IMR-90 (cell line): ENCODE data around the gene CGNL1. TPM values are rescaled to one million over a fixed set of nuclear protein-coding genes. Genes with fewer than 3 reads are reported as not detected.

Experiments
- ATAC-seq: fragments of 200-7000 bp; cut with Tn5 transposase; 2 replicates; pipeline ENCODE4 v1.9.1; 2020; ENCODE audit warnings: low read depth, mild to moderate bottlenecking, moderate library complexity
- BruUV-seq: library from RNA; stranded (reverse); fragments of 400-500 nt; replicated peaks from 2 replicates; lab custom pipeline; 2021; lab: Mats Ljungman, UMichigan
- CTCF ChIA-PET: fragments of 300-600 bp; formaldehyde crosslinking; extraction: SDS; loops from one replicate; lab custom pipeline; 2021; ENCODE audit warnings: antibody characterized with exemption; lab: Yijun Ruan, JAX
- POLR2A ChIA-PET: fragments of 300-600 bp; sonication (Branson Sonifier 250); formaldehyde crosslinking; loops from one replicate; lab custom pipeline; 2022; ENCODE audit warnings: antibody characterized with exemption; ENCODE audit not compliant: unreplicated experiment; lab: Charles Lee
- DNase-seq: peaks from one replicate; pipeline ENCODE4 v3.0.0; 2013
- H2AFZ ChIP-seq: replicated peaks from 2 replicates; pipeline ENCODE3; 2013; ENCODE audit warnings: low read length, mild to moderate bottlenecking; ENCODE audit not compliant: poor library complexity
- H2AK5ac ChIP-seq: 2 replicates; pipeline ENCODE4 v1.6.1; 2013; ENCODE audit warnings: low read depth, low read length, inconsistent platforms
- H2AK9ac ChIP-seq: replicated peaks from 2 replicates; pipeline ENCODE3; 2013; ENCODE audit warnings: mild to moderate bottlenecking, low read depth, low read length, moderate library complexity; ENCODE audit not compliant: poor library complexity
- H2BK120ac ChIP-seq: 2 replicates; pipeline ENCODE4 v1.6.1; 2013; ENCODE audit warnings: low read depth, low read length, inconsistent platforms
- H2BK15ac ChIP-seq: 3 replicates; pipeline ENCODE4 v1.6.1; 2013; ENCODE audit warnings: low read depth, low read length, inconsistent platforms
- H2BK20ac ChIP-seq: 2 replicates; pipeline ENCODE4 v1.6.1; 2013; ENCODE audit warnings: low read depth, mild to moderate bottlenecking, inconsistent platforms, low read length, moderate library complexity
- H2BK5ac ChIP-seq: 2 replicates; pipeline ENCODE4 v1.6.1; 2013; ENCODE audit warnings: mild to moderate bottlenecking, low read depth, low read length, inconsistent platforms; ENCODE audit not compliant: poor library complexity, severe bottlenecking
- H3K14ac ChIP-seq: replicated peaks from 2 replicates; pipeline ENCODE4 v1.6.1; 2013; ENCODE audit warnings: low read depth, low read length, inconsistent platforms
- H3K18ac ChIP-seq: 2 replicates; pipeline ENCODE4 v1.6.1; 2013; ENCODE audit warnings: low read depth, low read length, control low read depth
- H3K23ac ChIP-seq: 2 replicates; pipeline ENCODE4 v1.6.1; 2013; ENCODE audit warnings: low read depth, low read length, inconsistent platforms
- H3K27ac ChIP-seq: 2 replicates; pipeline ENCODE4 v1.5.1; 2013; ENCODE audit warnings: mild to moderate bottlenecking, control low read depth, low read length; ENCODE audit not compliant: insufficient read depth
- H3K27me3 ChIP-seq: 2 replicates; pipeline ENCODE4 v1.6.1; 2013; ENCODE audit warnings: low read length; ENCODE audit not compliant: control insufficient read depth, insufficient read depth
- H3K36me3 ChIP-seq: 2 replicates; pipeline ENCODE4 v1.6.1; 2013; ENCODE audit warnings: low read length, mixed read lengths; ENCODE audit not compliant: control insufficient read depth, insufficient read depth
- H3K4ac ChIP-seq: 2 replicates; pipeline ENCODE4 v1.6.1; 2013; ENCODE audit warnings: low read depth, low read length, inconsistent platforms
- H3K4me1 ChIP-seq: 2 replicates; pipeline ENCODE4 v1.6.1; 2013; ENCODE audit warnings: low read length, mixed read lengths; ENCODE audit not compliant: control insufficient read depth, insufficient read depth
- H3K4me2 ChIP-seq: 2 replicates; pipeline ENCODE4 v1.6.1; 2013; ENCODE audit warnings: low read depth, mild to moderate bottlenecking, control low read depth, low read length, moderate library complexity
- H3K4me3 ChIP-seq: 2 replicates; pipeline ENCODE4 v1.5.1; 2013; ENCODE audit warnings: low read depth, mild to moderate bottlenecking, control low read depth, low read length, moderate library complexity; ENCODE audit not compliant: insufficient read depth
- H3K56ac ChIP-seq: 2 replicates; pipeline ENCODE4 v1.6.1; 2013; ENCODE audit warnings: low read length, inconsistent platforms; ENCODE audit not compliant: insufficient read depth; ENCODE audit errors: extremely low read depth
- H3K79me1 ChIP-seq, 2 experiments: 2 replicates each; pipeline ENCODE4 v1.6.1; 2013; ENCODE audit warnings: low read length in 2 of 2, inconsistent platforms in 1 of 2, low read depth in 1 of 2
- H3K9ac ChIP-seq: 2 replicates; pipeline ENCODE4 v1.6.1; 2013; ENCODE audit warnings: low read depth, low read length, control low read depth
- H3K9me1 ChIP-seq: 2 replicates; pipeline ENCODE4 v1.6.1; 2013; ENCODE audit warnings: low read length, inconsistent platforms; ENCODE audit not compliant: insufficient read depth
- H3K9me3 ChIP-seq: 2 replicates; pipeline ENCODE4 v1.6.1; 2013; ENCODE audit warnings: low read length; ENCODE audit not compliant: control insufficient read depth, insufficient read depth
- H4K20me1 ChIP-seq: 2 replicates; pipeline ENCODE4 v1.6.1; 2013; ENCODE audit warnings: low read length, inconsistent platforms; ENCODE audit not compliant: insufficient read depth
- H4K5ac ChIP-seq: 2 replicates; pipeline ENCODE4 v1.6.1; 2013; ENCODE audit warnings: mild to moderate bottlenecking, low read depth, low read length, control low read depth
- H4K8ac ChIP-seq, 2 experiments: 2 replicates each; pipeline ENCODE4 v1.6.1; 2013; ENCODE audit warnings: low read depth in 2 of 2, low read length in 2 of 2, control low read depth in 1 of 2, inconsistent platforms in 1 of 2
- H4K91ac ChIP-seq: 2 replicates; pipeline ENCODE4 v1.6.1; 2013; ENCODE audit warnings: low read depth, low read length, inconsistent platforms; ENCODE audit not compliant: insufficient read depth
- CEBPB ChIP-seq: IDR thresholded peaks from 2 replicates; pipeline ENCODE4 v1.6.1; 2012; ENCODE audit warnings: low read depth, low read length, improper control_type of control experiment
- CHD1 ChIP-seq: IDR thresholded peaks from 2 replicates; pipeline ENCODE4 v1.6.1; 2012; ENCODE audit warnings: low read depth, low read length, improper control_type of control experiment
- FOS ChIP-seq: fragments of 150-350 bp; IDR thresholded peaks from 2 replicates; pipeline ENCODE4 v1.6.1; 2016; ENCODE audit warnings: low read depth, low read length
- NFE2L2 ChIP-seq: fragments of 150-350 bp; IDR thresholded peaks from 2 replicates; pipeline ENCODE4 v1.6.1; 2016; ENCODE audit warnings: low read depth, mild to moderate bottlenecking, low read length
- RAD21 ChIP-seq: IDR thresholded peaks from 2 replicates; pipeline ENCODE4 v1.6.1; 2012; ENCODE audit warnings: low read length, improper control_type of control experiment
- RFX5 ChIP-seq: IDR thresholded peaks from 2 replicates; pipeline ENCODE4 v1.8.0; 2012; ENCODE audit warnings: low read depth, mild to moderate bottlenecking, low read length, moderate library complexity
- SMC3 ChIP-seq: fragments of 150-350 bp; IDR thresholded peaks from 2 replicates; pipeline ENCODE4 v1.6.1; 2016; ENCODE audit warnings: low read depth, mild to moderate bottlenecking, antibody characterized with exemption, low read length, moderate library complexity
- WGBS, 2 experiments: methylation state at CpG; one replicate each; pipeline versions ENCODE4 v1.1.5 to v1.1.7; 2013; ENCODE audit warnings: missing lambda C conversion rate in 2 of 2; ENCODE audit not compliant: insufficient read length in 1 of 2; ENCODE audit errors: extremely low coverage in 2 of 2; 5-methylcytosine and 5-hydroxymethylcytosine counted together
- dilution Hi-C: fragments of 300-500 bp; cut with HindIII; formaldehyde crosslinking; loops from one replicate; pipeline ENCODE4 v1.14.3; 2018; ENCODE audit warnings: low sequenced_read_pairs; ENCODE audit not compliant: unreplicated experiment
- in situ Hi-C: fragments of 300-500 bp; cut with MboI; formaldehyde crosslinking; loops from 3 replicates; pipeline ENCODE4 v1.14.3; 2019; ENCODE audit warnings: low sequenced_read_pairs, inconsistent platforms, mixed read lengths
- intact Hi-C: fragments of 100-400 bp; cut with micrococcal nuclease; formaldehyde crosslinking; loops from 2 replicates; pipeline ENCODE4 v1.10.0; 2022
- polyA plus RNA-seq, 3 experiments: library from polyadenylated mRNA; depleted of rRNA; stranded (reverse); fragments of >200 nt; gene quantifications; 2 replicates each; pipeline ENCODE4 v1.2.3, GENCODE V29; 2012; ENCODE audit warnings: low replicate concordance in 1 of 3
- total RNA-seq: library from RNA; depleted of rRNA; stranded (reverse); fragments of >200 nt; gene quantifications from 2 replicates; pipeline ENCODE4 v1.2.3, GENCODE V29; 2012
- TF ChIP-seq, protein P1 (sequence below): fragments of 150-350 bp; IDR thresholded peaks from 2 replicates; pipeline ENCODE4 v1.6.1; 2017; ENCODE audit warnings: mild to moderate bottlenecking, antibody characterized with exemption, low read length, low read depth
- TF ChIP-seq, protein P2 (sequence below): conservative IDR thresholded peaks from 2 replicates; pipeline ENCODE4 v1.5.1; 2012; ENCODE audit warnings: mild to moderate bottlenecking, low read depth, low read length, improper control_type of control experiment

CGNL1 gene
- total and polyA plus RNA-seq, 2 of the 4 experiments (the other 2 are of a cell fraction), result 0.07 to 0.18 TPM

DNA sequence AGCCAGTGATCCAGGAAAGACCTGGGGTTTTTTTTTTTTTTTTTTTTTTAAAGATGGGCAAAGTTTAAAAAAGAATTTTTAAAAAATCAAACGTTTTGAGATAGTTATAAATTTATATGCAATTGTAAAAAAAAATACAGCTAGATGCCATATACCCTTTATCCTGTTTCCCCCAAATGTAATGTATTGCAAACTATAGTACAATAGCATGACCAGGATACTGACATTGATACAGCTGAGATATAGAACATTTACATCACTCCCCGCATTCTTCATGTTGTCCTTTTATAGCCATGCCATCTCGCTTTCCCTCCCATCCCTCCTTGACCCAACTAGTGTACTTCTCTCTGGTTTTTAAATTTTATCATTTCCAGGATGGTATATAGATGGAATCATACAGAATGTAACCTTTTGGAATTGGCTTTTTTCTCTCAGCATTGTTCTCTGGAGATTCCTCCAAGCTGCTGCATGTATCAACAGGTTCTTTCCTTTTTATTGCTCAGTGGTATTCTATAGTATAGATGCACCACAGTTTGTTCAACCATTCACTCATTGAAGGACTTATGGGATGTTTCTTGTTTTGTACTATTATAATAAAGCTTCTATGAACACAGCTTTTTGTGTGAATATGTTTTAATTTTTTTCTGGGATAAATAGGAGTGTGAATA, 104.9 kb downstream of the CGNL1 start:
- no peaks in the 10 kb centered on the region for H3K9me3 ChIP-seq
- no peaks in the 10 kb centered on the region for H3K36me3 ChIP-seq
- H4K5ac ChIP-seq, result no peak overlapping the region
- peaks cover 6% of the 10 kb centered on the region for H3K4me1 ChIP-seq
- intact Hi-C loops (loop anchor here (5.0 kb wide), 1 partner anchor 94 kb away; no protein-coding TSS in a partner anchor), dilution Hi-C loops (no loop called here), in situ Hi-C loops (no loop called here)
- no peak overlapping the region for H2BK120ac ChIP-seq
- no peak overlapping the region for H3K9ac ChIP-seq
- no peak overlapping the region for H2AK5ac ChIP-seq
- H3K27me3 ChIP-seq, result no peaks in the 10 kb centered on the region
- H2BK20ac ChIP-seq, result no peak overlapping the region
- no peak overlapping the region for H2AFZ ChIP-seq
- H3K4ac ChIP-seq, result no peak overlapping the region
- H3K56ac ChIP-seq, result no peak overlapping the region
- no peak overlapping the region for H4K91ac ChIP-seq
- no CpG with 5 or more reads among the region's 3 CpGs for WGBS, 2 experiments
- no peaks in the 10 kb centered on the region for H4K20me1 ChIP-seq
- no TSS peak for BruUV-seq
- H3K14ac ChIP-seq, result no peak overlapping the region
- H3K4me2 ChIP-seq, result no peak overlapping the region
- no peak overlapping the region for H3K23ac ChIP-seq
- H3K79me1 ChIP-seq, result no peaks in the 10 kb centered on the region
- ChIA-PET POLR2A (no interaction called here), CTCF (interaction anchor here (0.6 kb wide), 1 partner anchor 1300 kb away, joined by 3 read pairs; no protein-coding TSS in a partner anchor)
- no peak for DNase-seq
- no peak overlapping the region for H3K18ac ChIP-seq
- no peak overlapping the region for H4K8ac ChIP-seq
- H2AK9ac ChIP-seq, result no peak overlapping the region
- TF ChIP-seq, protein P1, sequence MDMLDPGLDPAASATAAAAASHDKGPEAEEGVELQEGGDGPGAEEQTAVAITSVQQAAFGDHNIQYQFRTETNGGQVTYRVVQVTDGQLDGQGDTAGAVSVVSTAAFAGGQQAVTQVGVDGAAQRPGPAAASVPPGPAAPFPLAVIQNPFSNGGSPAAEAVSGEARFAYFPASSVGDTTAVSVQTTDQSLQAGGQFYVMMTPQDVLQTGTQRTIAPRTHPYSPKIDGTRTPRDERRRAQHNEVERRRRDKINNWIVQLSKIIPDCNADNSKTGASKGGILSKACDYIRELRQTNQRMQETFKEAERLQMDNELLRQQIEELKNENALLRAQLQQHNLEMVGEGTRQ, result no peak
- TF ChIP-seq, protein P2, sequence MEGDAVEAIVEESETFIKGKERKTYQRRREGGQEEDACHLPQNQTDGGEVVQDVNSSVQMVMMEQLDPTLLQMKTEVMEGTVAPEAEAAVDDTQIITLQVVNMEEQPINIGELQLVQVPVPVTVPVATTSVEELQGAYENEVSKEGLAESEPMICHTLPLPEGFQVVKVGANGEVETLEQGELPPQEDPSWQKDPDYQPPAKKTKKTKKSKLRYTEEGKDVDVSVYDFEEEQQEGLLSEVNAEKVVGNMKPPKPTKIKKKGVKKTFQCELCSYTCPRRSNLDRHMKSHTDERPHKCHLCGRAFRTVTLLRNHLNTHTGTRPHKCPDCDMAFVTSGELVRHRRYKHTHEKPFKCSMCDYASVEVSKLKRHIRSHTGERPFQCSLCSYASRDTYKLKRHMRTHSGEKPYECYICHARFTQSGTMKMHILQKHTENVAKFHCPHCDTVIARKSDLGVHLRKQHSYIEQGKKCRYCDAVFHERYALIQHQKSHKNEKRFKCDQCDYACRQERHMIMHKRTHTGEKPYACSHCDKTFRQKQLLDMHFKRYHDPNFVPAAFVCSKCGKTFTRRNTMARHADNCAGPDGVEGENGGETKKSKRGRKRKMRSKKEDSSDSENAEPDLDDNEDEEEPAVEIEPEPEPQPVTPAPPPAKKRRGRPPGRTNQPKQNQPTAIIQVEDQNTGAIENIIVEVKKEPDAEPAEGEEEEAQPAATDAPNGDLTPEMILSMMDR, result no peak
- TF ChIP-seq FOS (no peak), CEBPB (no peak), SMC3 (no peak), CHD1 (no peak), RFX5 (no peak), RAD21 (no peak), NFE2L2 (no peak)
- H3K9me1 ChIP-seq, result peaks cover 6% of the 10 kb centered on the region
- H3K4me3 ChIP-seq, result no peak overlapping the region
- no peak overlapping the region for H3K27ac ChIP-seq
- H2BK5ac ChIP-seq, result no peak overlapping the region
- ATAC-seq, result no peak
- H2BK15ac ChIP-seq, result no peak overlapping the region
